Activated T-cell treated with anti-CD3 and anti-CD28 coated beads, Interleukin-2, amount 50 U/mL, for 72 hours (primary cell): ENCODE data around the gene KLF12. TPM values are rescaled to one million over a fixed set of nuclear protein-coding genes. Genes with fewer than 3 reads are reported as not detected.

Source experiments
- ATAC-seq, 2 donors: fragments of 150-1000 bp; cut with Tn5 transposase; replicated peaks in 1 of 2; 2 replicates each; pipeline ENCODE4 v1.10.0; 2021; ENCODE audit warnings: moderate library complexity in 2 of 2, mild to moderate bottlenecking in 1 of 2
- DNase-seq, 2 donors: peaks; one replicate each; pipeline ENCODE4 v3.0.0; 2021 to 2022; ENCODE audit warnings: mixed read lengths in 1 of 2
- H3K27ac Mint-ChIP-seq: one replicate; pipeline ENCODE4 v1.8.0; 2022; ENCODE audit warnings: mild to moderate bottlenecking, moderate library complexity, mixed read lengths
- H3K27me3 Mint-ChIP-seq: one replicate; pipeline ENCODE4 v1.8.0; 2022; ENCODE audit warnings: low read depth, mixed read lengths
- H3K36me3 Mint-ChIP-seq, 2 donors: one replicate each; pipeline ENCODE4 v1.8.0; 2022; ENCODE audit warnings: mixed read lengths in 2 of 2, mild to moderate bottlenecking in 1 of 2; ENCODE audit not compliant: insufficient read depth in 2 of 2
- H3K4me1 Mint-ChIP-seq: one replicate; pipeline ENCODE4 v1.8.0; 2022; ENCODE audit warnings: low read depth, mixed read lengths
- H3K4me3 Mint-ChIP-seq, 2 donors: one replicate each; pipeline ENCODE4 v1.8.0; 2022; ENCODE audit warnings: mild to moderate bottlenecking in 2 of 2, mixed read lengths in 2 of 2, moderate library complexity in 2 of 2
- H3K9me3 Mint-ChIP-seq, 2 donors: one replicate each; pipeline ENCODE4 v1.8.0; 2022; ENCODE audit warnings: mixed read lengths in 2 of 2
- total RNA-seq, 2 donors: library from RNA; stranded (reverse); gene quantifications; one replicate each; pipeline ENCODE4 v1.2.3, GENCODE V29; 2022

Gene KLF12
- total RNA-seq, 2 donors from 2014 or later: 32.0 to 42.1 TPM

- Mint-ChIP-seq H3K27ac (peak overlapping the region; percentile 98), H3K4me3 (peak overlapping the region; percentile 97 to 99), H3K27me3 (no peaks in the 10 kb centered on the region), H3K36me3 (peaks cover 2 to 6% of the 10 kb centered on the region in 2 donors), H3K9me3 (no peaks in the 10 kb centered on the region), H3K4me1 (peaks cover 51% of the 10 kb centered on the region)
- DNase-seq (peak; percentile 30 to 56), ATAC-seq (peak in 1 of 2 donors; percentile 8)
Measured at GRCh38 chr13:74132152-74132775, 1.9 kb downstream of the KLF12 start.

GRCh38 chr13:74131227-74131626 lies 3.0 kb downstream of the KLF12 start:
- H3K4me1 Mint-ChIP-seq: peaks cover 61% of the 10 kb centered on the region

GRCh38 chr13:74129500-74130191 lies 4.6 kb downstream of the KLF12 start:
- H3K4me1 Mint-ChIP-seq: peaks cover 67% of the 10 kb centered on the region
- H3K27ac Mint-ChIP-seq: peak overlapping the region; percentile 89
- no peaks in the 10 kb centered on the region for H3K27me3 Mint-ChIP-seq
- H3K9me3 Mint-ChIP-seq: no peaks in the 10 kb centered on the region
- H3K4me3 Mint-ChIP-seq: peak overlapping the region; percentile 75 to 99
- ATAC-seq (no peak), DNase-seq (peak in 1 of 2 donors; percentile 35)
- H3K36me3 Mint-ChIP-seq: peaks cover 2 to 9% of the 10 kb centered on the region in 2 donors

More at GRCh38 chr13:74131227-74131626, 3.0 kb downstream of the KLF12 start:
- peak overlapping the region; percentile 75 to 99 for H3K4me3 Mint-ChIP-seq
- ATAC-seq: no peak
- H3K27me3 Mint-ChIP-seq: no peaks in the 10 kb centered on the region
- H3K9me3 Mint-ChIP-seq: no peaks in the 10 kb centered on the region
- peaks cover 2 to 6% of the 10 kb centered on the region in 2 donors for H3K36me3 Mint-ChIP-seq
- peak overlapping the region; percentile 98 for H3K27ac Mint-ChIP-seq
- no peak for DNase-seq

GRCh38 chr13:74128156-74128767 lies 5.9 kb downstream of the KLF12 start:
- H3K4me3 Mint-ChIP-seq: peak overlapping the region; percentile 14 to 89
- peaks cover 0 to 1% of the 10 kb centered on the region in 2 donors for H3K9me3 Mint-ChIP-seq
- peaks cover 0 to 6% of the 10 kb centered on the region in 2 donors for H3K36me3 Mint-ChIP-seq
- peak overlapping the region; percentile 96 for H3K27ac Mint-ChIP-seq
- H3K27me3 Mint-ChIP-seq: no peaks in the 10 kb centered on the region
- H3K4me1 Mint-ChIP-seq: peaks cover 75% of the 10 kb centered on the region
- ATAC-seq (peak; percentile 58 to 64), DNase-seq (peak; percentile 26 to 32)

GRCh38 chr13:74118328-74118727 lies 15.9 kb downstream of the KLF12 start:
- Mint-ChIP-seq H3K4me3 (peak overlapping the region in 1 of 2 donors; percentile 36), H3K36me3 (peaks cover 16 to 37% of the 10 kb centered on the region in 2 donors)

GRCh38 chr13:74117207-74117705 lies 16.9 kb downstream of the KLF12 start:
- Mint-ChIP-seq H3K4me3 (peak overlapping the region; percentile 2 to 18), H3K36me3 (peaks cover 17 to 37% of the 10 kb centered on the region in 2 donors), H3K27me3 (no peaks in the 10 kb centered on the region), H3K9me3 (peaks cover 8 to 16% of the 10 kb centered on the region in 2 donors), H3K27ac (peak overlapping the region; percentile 90), H3K4me1 (peaks cover 67% of the 10 kb centered on the region)
- DNase-seq (no peak), ATAC-seq (peak; percentile 24 to 47)

More at GRCh38 chr13:74118328-74118727, 15.9 kb downstream of the KLF12 start:
- Mint-ChIP-seq H3K27ac (no peak overlapping the region), H3K4me1 (peaks cover 65% of the 10 kb centered on the region), H3K27me3 (no peaks in the 10 kb centered on the region), H3K9me3 (peaks cover 9 to 16% of the 10 kb centered on the region in 2 donors)
- DNase-seq (no peak), ATAC-seq (no peak)

- peaks cover 69% of the 10 kb centered on the region for H3K4me1 Mint-ChIP-seq
- H3K27me3 Mint-ChIP-seq: no peaks in the 10 kb centered on the region
- H3K9me3 Mint-ChIP-seq: peaks cover 8 to 16% of the 10 kb centered on the region in 2 donors
- H3K36me3 Mint-ChIP-seq: peaks cover 17 to 32% of the 10 kb centered on the region in 2 donors
- peak; percentile 36 to 63 for ATAC-seq
- peak overlapping the region in 1 of 2 donors; percentile 18 for H3K4me3 Mint-ChIP-seq
- no peak overlapping the region for H3K27ac Mint-ChIP-seq
- DNase-seq: no peak
Measured at GRCh38 chr13:74115133-74115532, 19.1 kb downstream of the KLF12 start.

- Mint-ChIP-seq H3K36me3 (peaks cover 15 to 27% of the 10 kb centered on the region in 2 donors), H3K4me1 (peaks cover 74% of the 10 kb centered on the region), H3K4me3 (no peak overlapping the region), H3K27me3 (no peaks in the 10 kb centered on the region), H3K9me3 (peaks cover 8 to 15% of the 10 kb centered on the region in 2 donors), H3K27ac (no peak overlapping the region)
- ATAC-seq (no peak), DNase-seq (no peak)
Measured at GRCh38 chr13:74114641-74115040, 19.6 kb downstream of the KLF12 start.

- Mint-ChIP-seq H3K27me3 (no peaks in the 10 kb centered on the region), H3K27ac (no peak overlapping the region), H3K36me3 (peaks cover 11 to 23% of the 10 kb centered on the region in 2 donors), H3K9me3 (peaks cover 5 to 11% of the 10 kb centered on the region in 2 donors), H3K4me3 (no peak overlapping the region), H3K4me1 (peaks cover 77% of the 10 kb centered on the region)
- ATAC-seq (no peak), DNase-seq (no peak)
Measured at GRCh38 chr13:74114202-74114601, 20.0 kb downstream of the KLF12 start.

- ATAC-seq: no peak
- Mint-ChIP-seq H3K36me3 (peaks cover 3 to 11% of the 10 kb centered on the region in 2 donors), H3K9me3 (peaks cover 0 to 1% of the 10 kb centered on the region in 2 donors), H3K27me3 (no peaks in the 10 kb centered on the region), H3K4me1 (peaks cover 69% of the 10 kb centered on the region), H3K4me3 (peak overlapping the region in 1 of 2 donors; percentile 31), H3K27ac (peak overlapping the region; percentile 10)
- no peak for DNase-seq
Measured at GRCh38 chr13:74111901-74112824, 22.0 kb downstream of the KLF12 start.

GRCh38 chr13:74111399-74111798 lies 22.8 kb downstream of the KLF12 start:
- Mint-ChIP-seq H3K9me3 (peaks cover 0 to 1% of the 10 kb centered on the region in 2 donors), H3K36me3 (peaks cover 3 to 11% of the 10 kb centered on the region in 2 donors), H3K27ac (no peak overlapping the region), H3K4me1 (peaks cover 65% of the 10 kb centered on the region), H3K27me3 (no peaks in the 10 kb centered on the region), H3K4me3 (no peak overlapping the region)
- ATAC-seq (no peak), DNase-seq (no peak)

GRCh38 chr13:74110053-74110452 lies 24.2 kb downstream of the KLF12 start:
- Mint-ChIP-seq H3K9me3 (peaks cover 0 to 1% of the 10 kb centered on the region in 2 donors), H3K4me1 (peaks cover 61% of the 10 kb centered on the region), H3K36me3 (peaks cover 3 to 7% of the 10 kb centered on the region in 2 donors), H3K27ac (peak overlapping the region; percentile 11), H3K4me3 (no peak overlapping the region), H3K27me3 (no peaks in the 10 kb centered on the region)
- no peak for ATAC-seq
- DNase-seq: no peak
